Activated CD4-positive, CD25-positive, alpha-beta regulatory T cell (primary cell): ENCODE results near the gene MRPL44.
"Not testable (repeated sequence)": the region's sequence is repeated elsewhere in the genome, so short reads cannot be mapped to it uniquely, and the experiment has no call there.

Experiments used
- DNase-seq, 4 experiments: peaks; one replicate each; lab custom pipeline; 2025; lab: John Stamatoyannopoulos, UW

The MRPL44 gene

DNA sequence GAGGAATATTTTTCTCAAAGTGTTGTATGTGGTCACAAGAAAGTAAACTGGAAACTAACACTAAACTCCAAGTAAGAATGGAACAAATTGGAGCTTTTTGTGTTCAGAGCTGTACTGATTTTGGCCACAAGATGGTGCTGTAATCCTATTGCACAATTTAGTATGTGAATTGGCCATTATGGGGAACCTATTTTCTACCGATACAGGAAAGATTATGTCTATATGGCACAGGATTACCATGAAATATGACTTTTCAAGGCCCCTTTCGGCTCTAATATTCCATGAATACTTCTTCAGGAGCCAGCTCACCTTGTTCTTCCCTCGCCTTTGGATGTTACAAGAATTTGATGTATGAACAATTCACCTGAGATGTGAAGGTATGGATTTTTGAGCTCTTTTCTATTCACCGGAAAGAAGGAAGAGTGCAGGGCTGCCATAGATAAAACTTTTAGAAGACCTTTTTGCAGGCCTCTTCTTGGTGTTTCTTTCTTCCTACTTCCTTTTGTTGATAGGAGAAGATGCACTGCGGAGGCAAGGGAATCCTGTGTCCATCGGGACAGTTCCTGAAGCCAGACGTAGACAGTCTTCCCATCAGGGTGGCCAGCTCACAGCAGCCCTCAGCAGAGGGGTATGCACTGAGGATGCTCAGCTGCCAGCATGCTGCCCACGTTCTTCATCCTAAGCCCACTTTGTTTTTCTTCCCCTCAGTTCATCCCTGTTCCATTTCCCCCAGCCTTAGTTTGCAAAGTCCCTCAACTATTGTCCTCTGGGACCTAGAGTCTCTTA is 13.3 kb downstream of the MRPL44 start:
- peak; percentile 12 to 32 (median 24) for DNase-seq

DNA sequence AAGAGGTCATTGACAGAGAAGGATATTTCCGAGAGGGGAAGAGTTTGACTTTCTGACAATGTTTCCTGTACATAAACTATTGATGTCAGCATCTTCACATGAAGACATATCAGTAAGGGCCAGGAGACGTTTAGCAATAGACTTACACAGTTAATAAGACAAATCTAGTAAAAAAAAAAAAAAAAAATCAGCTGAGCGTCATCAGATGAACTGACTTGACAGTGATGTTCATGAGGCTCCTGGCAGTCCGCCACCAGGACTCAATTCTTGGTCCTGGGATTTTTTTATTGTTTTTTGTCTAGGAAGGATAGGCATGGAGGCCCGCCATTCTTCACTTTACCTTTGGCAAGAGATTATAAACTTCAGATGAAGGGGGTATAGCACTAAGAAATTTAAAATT is 14.5 kb downstream of the MRPL44 start:
- DNase-seq: no peak

DNA sequence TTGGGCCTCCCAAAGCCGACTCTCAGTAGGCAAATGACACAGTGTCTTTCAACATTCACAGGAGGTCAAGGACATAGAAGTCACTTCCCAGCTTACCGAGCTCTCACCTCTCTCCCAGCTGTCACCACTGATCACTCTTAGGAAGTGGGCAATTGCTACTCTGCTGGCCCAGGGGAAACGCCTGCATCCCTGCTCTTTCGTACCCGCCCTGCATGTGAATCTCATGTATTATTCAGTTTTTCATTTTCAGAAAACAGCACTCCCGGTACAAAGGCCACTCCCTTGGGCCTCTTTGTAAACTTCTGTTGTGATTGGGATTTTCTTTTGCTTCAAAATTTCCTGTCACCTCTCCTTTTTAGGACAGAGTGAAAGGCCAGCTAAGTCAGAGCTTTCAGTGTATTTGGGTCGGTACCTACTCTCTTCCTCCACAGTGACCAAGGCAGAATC is 15.4 kb downstream of the MRPL44 start:
- no peak for DNase-seq

DNA sequence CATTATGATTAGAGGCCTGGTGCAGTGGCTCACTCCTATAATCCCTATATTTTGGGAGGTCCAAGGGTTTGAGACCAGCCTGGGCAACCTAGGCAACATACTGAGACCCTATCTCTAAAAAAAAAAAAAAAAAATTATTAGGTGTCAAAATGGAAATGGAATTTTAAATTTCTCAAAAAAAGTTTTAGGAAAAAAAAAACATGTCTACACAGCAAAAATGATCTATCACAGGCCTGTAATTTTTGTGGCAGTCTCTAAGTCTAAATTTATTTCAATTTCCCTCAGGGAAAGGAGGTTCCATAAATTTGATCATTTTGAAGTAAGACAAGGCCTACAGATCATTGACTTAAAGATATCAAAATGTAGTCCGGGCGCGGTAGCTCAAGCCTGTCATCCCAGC is 16.3 kb downstream of the MRPL44 start:
- no peak for DNase-seq

DNA sequence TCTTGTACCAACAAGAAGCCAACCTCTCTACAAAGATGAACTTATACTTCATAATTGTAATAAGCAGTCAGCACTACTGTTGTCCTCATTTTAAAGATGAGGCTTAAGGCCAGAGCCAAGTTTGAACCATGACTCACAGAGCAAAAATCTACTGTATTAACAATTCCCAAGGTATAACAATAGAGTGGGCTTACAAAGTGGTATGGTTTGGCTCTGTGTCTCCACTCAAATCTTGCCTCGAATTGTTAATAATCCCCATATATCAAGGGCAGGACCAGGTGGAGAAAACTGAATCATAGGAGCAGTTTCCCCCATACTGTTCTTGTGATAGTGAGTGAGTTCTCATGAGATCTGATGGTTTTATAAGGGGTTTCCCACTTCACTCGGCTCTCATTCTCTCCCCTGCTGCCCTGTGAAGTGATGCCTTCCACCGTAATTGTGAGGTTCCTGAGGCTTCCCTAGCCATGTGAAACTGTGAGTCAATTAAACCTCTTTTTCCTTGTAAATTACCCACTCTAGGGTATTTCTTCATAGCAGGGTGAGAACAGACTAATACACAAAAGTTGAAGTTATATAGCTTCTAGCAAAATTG is 19.5 kb downstream of the MRPL44 start:
- no peak for DNase-seq

GRCh38 chr2:223978451-223978850 is 21.2 kb downstream of the MRPL44 start:
- DNase-seq: no peak

DNA sequence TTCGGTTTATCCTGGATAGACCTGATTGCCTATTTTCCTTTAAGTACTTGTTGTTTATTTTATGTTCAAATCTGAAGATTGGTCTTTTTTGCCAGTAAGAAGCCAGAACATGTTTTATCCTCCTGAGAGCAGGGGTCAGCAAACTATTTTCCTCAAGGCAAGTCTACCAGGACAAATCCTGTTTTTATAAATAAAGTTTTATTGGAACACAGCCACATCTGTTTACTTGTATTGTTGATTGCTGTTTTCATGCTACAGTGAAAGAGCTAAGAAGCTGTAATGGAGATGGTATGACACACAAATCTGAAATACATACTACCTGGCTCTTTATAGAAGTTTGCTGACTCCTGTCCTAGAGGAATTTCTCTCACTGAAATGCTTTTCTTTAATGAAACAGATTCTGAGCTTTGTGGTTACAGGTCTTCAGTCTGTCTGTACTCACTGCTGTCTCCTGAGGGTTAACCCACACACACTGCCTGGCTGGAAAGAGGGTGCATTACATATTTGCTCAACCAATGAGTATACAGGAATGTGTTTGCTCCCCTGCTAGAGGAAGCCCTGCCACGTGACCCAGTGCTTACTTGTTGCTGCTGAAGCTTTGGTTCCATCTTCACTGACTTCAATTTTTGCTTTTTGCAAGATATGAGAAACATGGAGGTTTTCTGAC is 22.6 kb downstream of the MRPL44 start:
- DNase-seq: no peak

- DNase-seq: no peak
Observed at GRCh38 chr2:223980397-223980735, 23.1 kb downstream of the MRPL44 start.

- no peak for DNase-seq
Observed at GRCh38 chr2:223980803-223981202, 23.5 kb downstream of the MRPL44 start.

DNA sequence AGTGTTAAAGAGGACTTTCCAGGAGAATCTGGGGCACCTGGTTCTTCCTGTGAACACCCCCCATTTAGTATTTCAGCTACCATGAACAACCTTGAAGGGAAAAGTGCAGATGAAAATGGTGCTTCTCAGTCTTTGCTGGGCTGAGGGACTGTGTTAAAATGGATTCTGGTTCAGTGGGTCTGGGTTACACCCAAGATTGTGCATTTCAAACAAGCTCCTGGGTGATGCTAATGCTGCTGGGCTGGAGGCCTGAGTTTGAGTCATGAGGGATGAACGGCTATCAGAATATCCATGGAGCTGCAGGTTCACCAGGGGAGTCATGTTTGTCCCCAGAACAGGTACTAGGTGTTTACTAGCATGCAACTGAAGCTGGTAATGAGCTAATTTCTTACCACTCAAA is 24.0 kb downstream of the MRPL44 start:
- DNase-seq: no peak

GRCh38 chr2:223989206-223989855 is 32.1 kb downstream of the MRPL44 start:
- no peak for DNase-seq

DNA sequence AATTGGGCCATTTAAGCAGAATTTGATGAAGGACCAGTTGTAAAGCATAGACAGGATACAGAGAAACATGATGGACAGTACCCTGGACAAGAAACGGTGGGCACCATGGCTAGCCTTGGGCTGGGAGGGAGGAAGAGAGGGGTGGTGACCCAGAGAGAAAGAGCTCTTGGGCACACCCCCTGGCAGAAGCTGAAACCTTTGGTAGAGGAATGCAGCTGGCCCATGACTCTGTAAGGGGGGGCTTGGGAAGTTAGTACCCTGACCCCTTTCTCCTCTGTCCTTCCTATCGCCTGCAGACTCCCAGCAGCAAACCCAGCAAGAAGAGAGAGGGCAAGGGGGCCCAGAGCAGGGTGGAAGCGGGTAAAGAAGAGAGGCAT is 32.6 kb downstream of the MRPL44 start:
- DNase-seq: no peak

GRCh38 chr2:223991611-223992010 is 34.3 kb downstream of the MRPL44 start:
- DNase-seq: no peak

GRCh38 chr2:223993634-223994232 is 36.5 kb downstream of the MRPL44 start:
- peak in 3 of 4 experiments; percentile 3 to 30 (median 14) for DNase-seq

DNA sequence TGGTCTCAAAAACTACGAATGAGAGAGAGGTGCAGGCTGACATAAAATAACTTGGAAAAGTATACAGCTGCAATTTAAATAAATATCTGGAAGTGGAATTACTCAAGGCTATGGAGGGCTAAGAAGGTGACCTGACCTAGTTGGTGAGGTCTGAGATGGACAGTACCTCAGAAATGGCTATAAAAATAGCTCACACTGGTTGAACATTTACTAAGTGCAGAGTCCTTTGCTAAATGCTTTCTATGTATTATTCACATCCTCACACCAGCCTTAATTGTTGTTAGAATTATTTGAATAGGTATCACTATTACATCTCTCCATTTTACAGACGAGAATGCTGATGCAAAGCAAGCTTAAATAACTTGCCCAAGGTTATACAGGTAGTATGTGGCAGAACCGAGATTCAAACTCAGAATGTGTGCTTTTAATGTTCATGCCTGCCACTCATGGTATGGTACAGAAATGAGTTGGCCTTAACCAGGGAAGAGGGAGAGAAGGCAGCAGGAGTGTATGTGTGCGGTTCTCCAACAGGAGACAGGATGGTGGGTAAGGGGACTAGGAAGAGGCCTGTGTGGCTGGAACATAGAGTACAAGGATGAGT is 37.4 kb downstream of the MRPL44 start:
- no peak for DNase-seq

GRCh38 chr2:223995569-223995968 is 38.3 kb downstream of the MRPL44 start:
- DNase-seq: no peak

- no peak for DNase-seq
Observed at GRCh38 chr2:223996391-223996790, 39.1 kb downstream of the MRPL44 start.

DNA sequence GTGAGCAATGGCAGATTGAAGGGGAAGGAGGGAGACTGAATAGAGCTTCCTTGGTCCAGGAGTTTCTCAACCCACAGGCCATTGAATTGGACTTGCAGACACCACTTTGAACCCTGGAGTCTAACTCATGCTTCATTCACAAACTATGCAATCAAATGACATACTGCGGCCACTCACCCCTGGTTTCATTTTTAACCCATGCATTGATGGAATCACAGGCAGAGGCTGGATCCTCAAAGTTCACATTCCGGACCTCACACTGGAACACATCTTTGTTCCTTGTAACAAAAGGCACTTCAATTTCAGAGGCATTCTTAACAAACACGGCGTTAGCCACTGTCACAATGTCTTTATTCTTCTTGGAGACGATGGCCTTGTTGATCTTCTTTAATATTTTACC is 40.7 kb downstream of the MRPL44 start:
- DNase-seq: no peak

- DNase-seq: no peak
Observed at GRCh38 chr2:223998948-223999347, 41.7 kb downstream of the MRPL44 start.

- DNase-seq: no peak
Observed at GRCh38 chr2:223999862-224000261, 42.6 kb downstream of the MRPL44 start.

- not testable (repeated sequence) for DNase-seq
Observed at GRCh38 chr2:224000662-224001061, 43.4 kb downstream of the MRPL44 start.

- DNase-seq: no peak
Observed at GRCh38 chr2:224004105-224004695, 46.9 kb downstream of the MRPL44 start.
